Thoracic aorta (tissue), 2 donors: Measurements from ENCODE around the gene TSSC4. TPM values are rescaled to one million over a fixed set of nuclear protein-coding genes. Genes with fewer than 3 reads are reported as not detected.

ENCODE experiments used
- ATAC-seq: fragments of 150-250 bp; one replicate; pipeline ENCODE4 v1.8.0; 2017; ENCODE audit warnings: low read depth; ENCODE audit not compliant: insufficient number of reproducible peaks, low FRiP score
- DNase-seq: peaks from one replicate; pipeline ENCODE4 v3.0.0-alpha.2; 2020; ENCODE audit warnings: low spot score
- H3K27ac ChIP-seq, 2 donors: fragments of 200-600 bp; sonication (generic); 1 replicate in 1 of 2; 2 replicates in 1 of 2; pipeline ENCODE4 v1.5.1; 2016; ENCODE audit warnings: mild to moderate bottlenecking in 2 of 2, moderate library complexity in 2 of 2
- H3K27me3 ChIP-seq: fragments of 200-600 bp; sonication (generic); replicated peaks from 2 replicates; pipeline ENCODE4 v1.6.0; 2016; ENCODE audit warnings: mild to moderate bottlenecking; ENCODE audit not compliant: insufficient read depth
- H3K36me3 ChIP-seq: fragments of 200-600 bp; sonication (generic); one replicate; pipeline ENCODE4 v1.5.1; 2016
- H3K4me1 ChIP-seq, 2 donors: fragments of 200-600 bp; sonication (generic); 1 replicate in 1 of 2; 2 replicates in 1 of 2; pipeline versions ENCODE4 v1.5.1 to v1.6.0; 2016; ENCODE audit warnings: low read depth in 2 of 2, mild to moderate bottlenecking in 1 of 2; ENCODE audit not compliant: control insufficient read depth in 1 of 2
- H3K4me3 ChIP-seq: fragments of 200-600 bp; sonication (generic); 2 replicates; pipeline ENCODE4 v1.5.1; 2016; ENCODE audit warnings: mild to moderate bottlenecking
- H3K9me3 ChIP-seq: fragments of 200-600 bp; sonication (generic); 2 replicates; pipeline ENCODE4 v1.5.1; 2016
- CTCF ChIP-seq: fragments of 200-600 bp; sonication (generic); IDR thresholded peaks from one replicate; pipeline ENCODE4 v1.5.1; 2019; ENCODE audit warnings: antibody characterized with exemption
- total RNA-seq, 2 donors: library from RNA; depleted of rRNA; stranded (reverse); fragments of >200 nt; gene quantifications; one replicate each; pipeline versions ENCODE4 v1.1.0 to v1.2.3, GENCODE V29; 2016

TSSC4 gene
- total RNA-seq, 2 donors from 2014 or later: 31.6 to 57.9 TPM

GRCh38 chr11:2380807-2381350 lies 19.7 kb upstream of the TSSC4 start:
- ATAC-seq: no peak
- DNase-seq: no peak

GRCh38 chr11:2381494-2382128 lies 18.9 kb upstream of the TSSC4 start:
- Histone ChIP-seq H3K4me3 (peak overlapping the region; percentile 6), H3K36me3 (no peaks in the 10 kb centered on the region), H3K27ac (peak overlapping the region; percentile 15 to 87), H3K27me3 (no peaks in the 10 kb centered on the region), H3K9me3 (no peaks in the 10 kb centered on the region), H3K4me1 (peaks cover 52 to 78% of the 10 kb centered on the region in 2 donors)
- ATAC-seq (no peak), DNase-seq (no peak)
- TF ChIP-seq CTCF: no peak

More at GRCh38 chr11:2380807-2381350, 19.7 kb upstream of the TSSC4 start:
- H3K27me3 ChIP-seq: no peaks in the 10 kb centered on the region
- no peaks in the 10 kb centered on the region for H3K36me3 ChIP-seq
- H3K4me3 ChIP-seq: peak overlapping the region; percentile 75
- peaks cover 45 to 73% of the 10 kb centered on the region in 2 donors for H3K4me1 ChIP-seq
- peak overlapping the region; percentile 63 to 87 for H3K27ac ChIP-seq
- H3K9me3 ChIP-seq: no peaks in the 10 kb centered on the region
- no peak for TF ChIP-seq CTCF

- no peak for DNase-seq
- ATAC-seq: no peak
Observed at GRCh38 chr11:2382129-2382517, 18.4 kb upstream of the TSSC4 start.

GRCh38 chr11:2382936-2383851 lies 17.4 kb upstream of the TSSC4 start:
- H3K4me3 ChIP-seq: peak overlapping the region; percentile 51
- H3K27ac ChIP-seq: peak overlapping the region; percentile 87 to 88
- no peaks in the 10 kb centered on the region for H3K27me3 ChIP-seq
- no peaks in the 10 kb centered on the region for H3K36me3 ChIP-seq
- peaks cover 63 to 90% of the 10 kb centered on the region in 2 donors for H3K4me1 ChIP-seq
- DNase-seq: no peak
- no peak for ATAC-seq
- no peak for TF ChIP-seq CTCF
- no peaks in the 10 kb centered on the region for H3K9me3 ChIP-seq

More at GRCh38 chr11:2382129-2382517, 18.4 kb upstream of the TSSC4 start:
- no peaks in the 10 kb centered on the region for H3K36me3 ChIP-seq
- H3K27me3 ChIP-seq: no peaks in the 10 kb centered on the region
- peaks cover 54 to 79% of the 10 kb centered on the region in 2 donors for H3K4me1 ChIP-seq
- H3K9me3 ChIP-seq: no peaks in the 10 kb centered on the region
- TF ChIP-seq CTCF: no peak
- H3K27ac ChIP-seq: peak overlapping the region; percentile 87 to 88
- no peak overlapping the region for H3K4me3 ChIP-seq
